GF-D8 (cell line): ENCODE measurements around the gene WDR90.

Experiments used
- DNase-seq: peaks from one replicate; lab custom pipeline; 2025; lab: John Stamatoyannopoulos, UW

WDR90 gene

GRCh38 chr16:626787-627453 is 22.2 kb upstream of the WDR90 start:
- DNase-seq: no peak

GRCh38 chr16:627454-628239 is 21.5 kb upstream of the WDR90 start:
- DNase-seq: no peak

- no peak for DNase-seq
These were observed 20.7 kb upstream of the WDR90 start for GRCh38 chr16:628321-629061.

- no peak for DNase-seq
These were observed 19.9 kb upstream of the WDR90 start for GRCh38 chr16:629185-629832.

GRCh38 chr16:629833-630248 is 19.3 kb upstream of the WDR90 start:
- DNase-seq: no peak

GRCh38 chr16:630249-630814 is 18.8 kb upstream of the WDR90 start:
- no peak for DNase-seq

GRCh38 chr16:630815-631405 is 18.3 kb upstream of the WDR90 start, which contains the start of gene WFIKKN1:
WFIKKN1 (plus strand) TSS chr16:630985; CDS start chr16:631254, 269 bp downstream.
- DNase-seq: no peak

GRCh38 chr16:631808-632358 is 17.3 kb upstream of the WDR90 start:
- DNase-seq: no peak

- DNase-seq: no peak
These were observed 16.5 kb upstream of the WDR90 start for GRCh38 chr16:632486-633335.

- DNase-seq: no peak
These were observed 15.7 kb upstream of the WDR90 start for GRCh38 chr16:633336-634050.

GRCh38 chr16:634051-634670 is 15.0 kb upstream of the WDR90 start:
- no peak for DNase-seq

GRCh38 chr16:634996-635395 is 14.2 kb upstream of the WDR90 start:
- no peak for DNase-seq

GRCh38 chr16:635573-636205 is 13.5 kb upstream of the WDR90 start:
- no peak for DNase-seq

GRCh38 chr16:636206-637080 is 12.7 kb upstream of the WDR90 start, which contains the start of gene METTL26:
METTL26 (minus strand) TSS chr16:636305; CDS start chr16:636290, 15 bp downstream.
- peak; percentile 88 for DNase-seq

- DNase-seq: no peak
These were observed 11.8 kb upstream of the WDR90 start for GRCh38 chr16:637081-638018.

- no peak for DNase-seq
These were observed 11.1 kb upstream of the WDR90 start for GRCh38 chr16:638034-638543.
